Activated CD4-positive, alpha-beta T cell treated with anti-CD3 and anti-CD28 coated beads, Interleukin-2, Interleukin-6, amounts not matched to agents 100 ng/mL and 50 ng/mL, durations not matched to agents 16 hours and 8 hours (primary cell): Measurements from ENCODE around the gene COG1.

Source experiments
- DNase-seq: peaks from one replicate; pipeline ENCODE4 v3.0.0-alpha.2; 2020

COG1 gene

GRCh38 chr17:73231841-73232586 is 39.2 kb downstream of the COG1 start:
- peak; percentile 98 for DNase-seq

DNA sequence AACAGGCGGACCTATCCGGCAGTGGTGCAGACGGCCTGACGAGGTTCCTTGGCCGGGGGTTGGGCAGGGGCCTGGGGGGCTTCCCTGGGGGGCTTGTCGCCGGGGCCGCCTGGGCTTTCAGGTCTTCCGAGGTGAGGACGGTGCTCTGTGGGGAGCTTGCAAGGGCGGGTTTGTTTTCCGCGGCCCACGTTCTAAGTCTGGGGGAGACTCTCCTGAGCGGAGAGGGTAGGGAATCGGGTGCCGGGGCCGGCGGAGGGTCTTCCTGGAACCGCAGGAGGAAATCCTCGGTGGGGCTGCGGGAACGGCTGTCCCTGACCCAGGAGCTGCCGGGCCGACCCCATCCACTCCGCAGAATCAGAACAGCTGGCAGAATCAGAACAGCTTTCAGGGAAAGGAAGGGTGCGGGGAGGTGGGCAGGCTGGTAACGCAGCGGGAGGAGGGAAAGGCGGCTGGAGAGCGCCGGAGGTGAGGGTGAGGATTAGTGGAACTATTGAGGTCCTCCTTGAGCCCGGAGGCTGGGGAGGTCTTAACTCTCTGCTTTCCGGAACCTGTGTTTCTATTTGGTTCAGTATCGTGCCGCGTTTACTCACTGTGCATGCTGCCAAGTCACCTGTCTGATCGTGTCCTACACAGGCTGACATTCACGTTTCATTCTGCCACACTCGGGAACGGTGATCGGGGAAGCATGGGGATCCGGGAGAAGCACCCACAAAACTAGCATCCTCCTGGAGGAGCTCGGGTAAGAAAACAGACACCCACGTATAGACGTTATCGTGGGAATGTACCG is 39.9 kb downstream of the COG1 start:
- DNase-seq, result peak; percentile 44

DNA sequence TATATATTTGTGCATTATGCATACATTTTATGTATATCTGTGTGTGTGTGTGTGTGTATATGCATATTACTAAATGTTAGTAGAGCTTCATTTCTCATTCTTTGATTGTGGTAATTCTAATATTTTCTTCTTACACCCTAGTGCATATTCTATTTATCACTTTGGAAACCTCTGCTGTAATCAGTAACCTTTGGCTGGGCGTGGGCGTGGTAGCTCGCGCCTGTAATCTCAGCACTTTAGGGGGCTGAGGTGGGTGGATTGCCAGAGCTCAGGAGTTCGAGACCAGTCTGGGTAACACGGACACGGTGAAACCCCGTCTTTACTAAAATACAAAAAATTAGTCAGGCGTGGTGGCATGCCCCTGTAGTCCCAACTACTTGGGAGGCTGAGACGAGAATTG is 41.9 kb downstream of the COG1 start:
- no peak for DNase-seq

GRCh38 chr17:73237714-73238113 is 44.9 kb downstream of the COG1 start:
- DNase-seq, result no peak

GRCh38 chr17:73240561-73240960 is 47.7 kb downstream of the COG1 start:
- no peak for DNase-seq

DNA sequence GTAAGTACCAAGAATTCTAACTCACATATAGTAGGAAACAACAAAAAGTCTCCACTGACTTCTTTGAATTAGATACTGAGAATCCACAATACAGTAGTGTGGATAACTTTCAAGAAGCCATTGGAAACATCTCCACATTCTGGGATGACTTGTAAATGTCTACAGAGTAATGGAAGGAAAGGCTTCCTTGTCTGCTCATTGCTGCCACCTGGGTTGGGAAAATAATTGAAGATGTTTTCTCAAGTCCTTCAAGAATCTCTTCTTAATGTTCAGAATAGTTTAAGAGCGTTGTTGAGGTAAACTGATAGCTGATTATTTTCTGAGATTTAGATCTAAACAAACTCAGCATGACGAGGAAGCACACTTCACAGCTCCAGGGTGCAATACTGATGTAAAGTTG is 54.9 kb downstream of the COG1 start:
- no peak for DNase-seq

- no peak for DNase-seq
These were observed 55.7 kb downstream of the COG1 start for GRCh38 chr17:73248532-73248931.

- no peak for DNase-seq
These were observed 56.8 kb downstream of the COG1 start for GRCh38 chr17:73249700-73250099.

GRCh38 chr17:73250851-73251640 is 58.2 kb downstream of the COG1 start:
- no peak for DNase-seq

DNA sequence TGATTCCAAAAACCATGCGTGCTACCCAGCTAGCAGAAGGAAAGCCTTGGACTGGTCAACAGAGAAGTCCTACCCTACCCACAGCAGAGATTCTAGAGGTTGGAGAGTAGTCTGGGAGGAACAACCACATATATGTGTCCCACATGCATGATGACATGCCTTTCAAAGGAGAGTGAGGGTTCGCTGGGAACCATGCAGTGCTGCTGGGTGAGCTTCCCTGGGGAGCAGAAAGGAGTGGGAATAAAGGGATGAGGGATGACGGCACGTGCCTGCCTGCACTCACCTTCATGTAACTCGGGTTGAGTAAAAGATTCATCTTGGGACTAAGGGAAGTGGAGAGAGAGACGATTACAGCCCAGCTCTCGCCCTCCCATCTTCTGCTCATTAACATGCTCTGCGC is 59.0 kb downstream of the COG1 start:
- no peak for DNase-seq

- DNase-seq, result peak; percentile 61
These were observed 62.9 kb downstream of the COG1 start for GRCh38 chr17:73255671-73256181.

DNA sequence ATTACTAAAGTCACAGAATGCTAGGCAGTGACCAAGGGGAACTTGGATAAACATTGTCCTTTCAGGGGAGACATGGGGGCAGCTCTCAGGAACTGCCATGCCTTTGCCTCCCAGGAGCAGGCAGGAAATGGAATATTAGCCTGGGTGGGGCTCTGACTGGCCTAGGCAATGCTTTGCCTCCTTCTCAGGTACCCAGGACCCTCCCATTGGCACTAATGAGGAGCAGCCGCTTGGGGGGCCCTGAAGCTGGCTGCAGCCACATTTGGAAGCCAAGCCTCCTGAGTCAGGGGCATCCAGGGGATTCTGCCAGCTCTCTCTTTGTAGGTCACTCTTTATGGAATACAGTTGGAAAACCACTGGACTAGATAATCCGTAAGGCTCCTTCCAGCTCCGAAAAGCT is 63.4 kb downstream of the COG1 start:
- DNase-seq, result no peak

GRCh38 chr17:73257516-73257915 is 64.7 kb downstream of the COG1 start:
- no peak for DNase-seq
